IPS-18a (cell line): ENCODE results near the gene WDSUB1.

Experiments used
- H3K27ac ChIP-seq: one replicate; pipeline ENCODE4 v1.5.1; 2013; ENCODE audit warnings: low read length
- H3K27me3 ChIP-seq: one replicate; pipeline ENCODE4 v1.6.1; 2013; ENCODE audit warnings: mild to moderate bottlenecking, low read length; ENCODE audit not compliant: control insufficient read depth, insufficient read depth
- H3K36me3 ChIP-seq: one replicate; pipeline ENCODE4 v1.6.1; 2013; ENCODE audit warnings: low read depth, low read length; ENCODE audit not compliant: control insufficient read depth
- H3K4me1 ChIP-seq: one replicate; pipeline ENCODE4 v1.6.1; 2013; ENCODE audit warnings: low read depth, low read length; ENCODE audit not compliant: control insufficient read depth
- H3K4me3 ChIP-seq: one replicate; pipeline ENCODE4 v1.5.1; 2013; ENCODE audit warnings: low read length
- H3K9ac ChIP-seq: one replicate; pipeline ENCODE4 v1.6.1; 2013; ENCODE audit warnings: mild to moderate bottlenecking, low read length, moderate library complexity
- H3K9me3 ChIP-seq: one replicate; pipeline ENCODE4 v1.6.1; 2013; ENCODE audit warnings: low read depth, low read length; ENCODE audit not compliant: control insufficient read depth

The WDSUB1 gene

DNA sequence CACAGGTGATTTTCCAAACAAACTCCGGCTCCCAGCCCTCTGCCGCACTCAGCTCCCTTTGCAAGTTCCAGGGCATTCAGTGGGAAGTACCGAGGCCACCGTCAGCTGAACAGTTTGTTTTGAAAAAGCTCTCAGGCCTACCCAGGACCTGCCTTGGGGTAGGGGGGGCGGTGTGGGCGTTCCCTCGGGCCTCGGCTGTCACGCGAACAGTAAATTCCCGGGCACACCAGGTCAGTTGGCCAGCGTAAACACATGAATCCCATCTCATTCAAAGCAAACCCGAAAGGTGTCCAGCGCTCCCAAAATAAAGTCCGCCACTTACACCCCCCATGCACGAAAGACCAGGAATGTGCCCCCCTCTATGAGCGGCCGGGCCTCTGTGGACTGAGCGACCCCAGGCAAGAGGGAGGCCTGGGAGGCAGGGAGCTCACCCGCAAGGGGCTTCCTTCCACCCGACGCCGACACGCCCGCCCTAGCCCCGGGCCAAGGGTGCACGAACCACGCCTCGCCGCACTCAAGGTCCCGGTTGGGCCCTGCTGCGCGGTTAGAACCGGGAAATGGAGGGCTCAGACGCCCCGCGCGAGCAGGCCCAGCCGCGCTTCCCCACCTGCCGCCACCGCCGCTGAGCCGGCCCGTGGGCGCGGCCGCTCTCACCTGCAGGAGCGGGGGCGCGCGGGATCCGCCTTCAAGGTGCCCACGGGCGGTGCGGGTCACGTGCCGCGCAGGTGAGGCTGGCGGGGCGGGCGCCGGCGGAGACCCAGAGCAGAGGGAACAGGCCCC, at the start of gene WDSUB1:
WDSUB1 (minus strand) TSS at position 775 of the 780 bp plus-strand sequence. CDS start 3,634 bp downstream, outside the sequence.
- no peaks in the 10 kb centered on the region for H3K27me3 ChIP-seq
- H3K36me3 ChIP-seq, result no peaks in the 10 kb centered on the region
- H3K9me3 ChIP-seq, result no peaks in the 10 kb centered on the region
- H3K27ac ChIP-seq, result peak within 1 kb of the TSS; percentile 93
- peak within 1 kb of the TSS; percentile 88 for H3K4me3 ChIP-seq
- H3K9ac ChIP-seq, result peak within 1 kb of the TSS; percentile 88
- peaks cover 6% of the 10 kb centered on the region for H3K4me1 ChIP-seq

DNA sequence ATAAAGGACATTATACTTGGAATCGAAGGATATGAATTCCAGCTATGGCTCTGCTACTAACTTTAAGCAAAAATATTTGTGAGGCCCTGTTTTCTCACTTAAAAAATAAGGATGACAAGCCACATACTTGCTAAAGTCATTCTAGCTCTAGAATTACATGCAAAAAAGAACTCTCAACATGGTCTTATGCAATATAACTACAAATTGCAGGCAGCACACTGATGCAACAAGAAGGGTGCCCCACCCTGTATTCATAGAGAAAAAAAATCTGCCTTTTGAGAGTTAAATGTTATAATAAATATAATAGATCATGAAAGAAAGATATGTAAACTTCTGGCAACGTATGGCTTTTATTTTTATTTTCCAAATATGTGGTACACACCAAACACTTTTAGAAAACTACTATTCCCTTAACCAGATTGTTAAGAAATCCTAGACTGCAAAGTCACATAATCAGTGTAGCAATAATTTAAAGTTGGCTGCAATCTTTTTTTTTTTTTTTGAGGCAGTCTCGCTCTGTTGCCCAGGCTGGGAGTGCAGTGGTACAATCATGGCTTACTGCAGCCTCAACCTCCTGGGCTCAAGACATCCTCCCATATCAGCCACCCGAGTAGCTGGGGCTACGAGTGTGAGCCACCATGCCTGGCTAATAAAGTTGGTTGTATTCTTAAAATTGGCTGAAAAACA, 40.2 kb upstream of the WDSUB1 start:
- no peak overlapping the region for H3K9ac ChIP-seq
- H3K36me3 ChIP-seq, result peaks cover 15% of the 10 kb centered on the region
- H3K27me3 ChIP-seq, result no peaks in the 10 kb centered on the region
- no peaks in the 10 kb centered on the region for H3K4me1 ChIP-seq
- H3K9me3 ChIP-seq, result no peaks in the 10 kb centered on the region
- no peak overlapping the region for H3K4me3 ChIP-seq
- H3K27ac ChIP-seq, result no peak overlapping the region

- Histone ChIP-seq H3K4me3 (no peak overlapping the region), H3K9me3 (no peaks in the 10 kb centered on the region), H3K9ac (no peak overlapping the region), H3K36me3 (peaks cover 22% of the 10 kb centered on the region), H3K27me3 (no peaks in the 10 kb centered on the region), H3K27ac (no peak overlapping the region), H3K4me1 (no peaks in the 10 kb centered on the region)
These were observed 35.9 kb upstream of the WDSUB1 start for GRCh38 chr2:159322419-159322818.

GRCh38 chr2:159317392-159318088, 31.0 kb upstream of the WDSUB1 start:
- Histone ChIP-seq H3K4me3 (no peak overlapping the region), H3K36me3 (peaks cover 15% of the 10 kb centered on the region), H3K9me3 (no peaks in the 10 kb centered on the region), H3K9ac (no peak overlapping the region), H3K4me1 (no peaks in the 10 kb centered on the region), H3K27me3 (no peaks in the 10 kb centered on the region), H3K27ac (no peak overlapping the region)

DNA sequence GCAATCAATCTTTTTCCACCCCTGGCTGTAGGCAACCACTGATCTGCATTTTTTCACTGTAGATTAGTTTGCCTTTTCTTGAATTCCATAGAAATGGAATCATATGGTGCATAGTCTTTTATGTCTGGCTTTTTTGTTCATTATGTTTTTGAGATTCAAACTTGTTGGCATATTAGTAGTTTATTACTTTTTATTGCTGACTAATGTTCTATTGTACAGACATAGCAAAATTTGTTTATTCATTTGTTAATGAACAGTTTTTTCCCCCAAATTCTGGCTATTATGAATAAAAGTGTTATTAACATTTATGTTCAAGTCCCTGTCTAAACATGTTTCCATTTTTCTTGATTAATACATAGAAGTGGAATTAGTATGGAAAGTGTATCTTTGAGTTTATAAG, 21.4 kb upstream of the WDSUB1 start:
- H3K9ac ChIP-seq, result no peak overlapping the region
- H3K36me3 ChIP-seq, result no peaks in the 10 kb centered on the region
- H3K4me1 ChIP-seq, result no peaks in the 10 kb centered on the region
- no peak overlapping the region for H3K4me3 ChIP-seq
- H3K27me3 ChIP-seq, result no peaks in the 10 kb centered on the region
- no peak overlapping the region for H3K27ac ChIP-seq
- H3K9me3 ChIP-seq, result no peaks in the 10 kb centered on the region

DNA sequence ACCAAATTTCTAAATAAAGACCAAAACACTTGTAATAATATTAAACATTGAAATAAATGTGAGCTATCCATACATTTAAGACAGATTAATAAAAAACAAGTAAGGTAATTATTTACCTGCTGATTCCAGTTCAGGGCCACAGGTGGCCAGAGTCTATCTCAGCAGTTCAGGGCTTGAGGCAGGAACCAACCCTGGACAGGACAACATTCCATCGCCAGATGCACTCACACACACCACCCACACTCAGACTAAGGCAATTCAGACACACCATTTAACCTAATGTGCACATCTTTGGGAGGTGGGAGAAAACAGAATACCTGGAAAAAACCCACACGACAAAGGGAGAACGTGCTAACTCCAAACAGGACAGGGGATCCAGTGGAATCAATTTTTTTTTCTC, 14.1 kb upstream of the WDSUB1 start:
- no peaks in the 10 kb centered on the region for H3K27me3 ChIP-seq
- no peaks in the 10 kb centered on the region for H3K9me3 ChIP-seq
- no peaks in the 10 kb centered on the region for H3K36me3 ChIP-seq
- H3K4me3 ChIP-seq, result no peak overlapping the region
- H3K27ac ChIP-seq, result no peak overlapping the region
- no peak overlapping the region for H3K9ac ChIP-seq
- H3K4me1 ChIP-seq, result no peaks in the 10 kb centered on the region

GRCh38 chr2:159298967-159299366, 12.5 kb upstream of the WDSUB1 start:
- Histone ChIP-seq H3K9ac (no peak overlapping the region), H3K4me3 (no peak overlapping the region), H3K36me3 (no peaks in the 10 kb centered on the region), H3K27ac (no peak overlapping the region), H3K27me3 (no peaks in the 10 kb centered on the region), H3K9me3 (no peaks in the 10 kb centered on the region), H3K4me1 (no peaks in the 10 kb centered on the region)

GRCh38 chr2:159297042-159297707, 10.7 kb upstream of the WDSUB1 start:
- Histone ChIP-seq H3K9me3 (no peaks in the 10 kb centered on the region), H3K9ac (no peak overlapping the region), H3K36me3 (no peaks in the 10 kb centered on the region), H3K4me3 (no peak overlapping the region), H3K27ac (no peak overlapping the region), H3K27me3 (no peaks in the 10 kb centered on the region), H3K4me1 (no peaks in the 10 kb centered on the region)

DNA sequence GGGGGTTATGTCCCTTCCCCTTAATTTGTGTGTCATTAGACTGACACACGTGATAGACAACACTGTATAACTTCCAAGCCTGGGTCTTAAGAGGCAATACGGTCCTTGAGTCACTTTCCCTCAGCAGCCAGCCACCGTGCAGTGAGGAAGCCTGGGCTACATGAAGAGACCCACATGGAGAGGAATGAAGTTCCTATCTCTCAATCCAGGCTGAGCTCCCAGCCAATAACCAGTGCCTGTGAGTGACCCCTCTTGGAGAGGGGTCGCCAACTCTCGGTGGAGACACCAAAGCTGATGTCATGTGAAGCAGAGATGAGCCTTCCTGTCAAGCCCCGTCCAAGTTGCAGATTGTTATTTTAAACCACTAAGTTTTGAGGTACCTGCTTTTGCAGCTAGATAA, 5.7 kb upstream of the WDSUB1 start:
- no peak overlapping the region for H3K27ac ChIP-seq
- peaks cover 6% of the 10 kb centered on the region for H3K4me1 ChIP-seq
- H3K9me3 ChIP-seq, result no peaks in the 10 kb centered on the region
- H3K9ac ChIP-seq, result no peak overlapping the region
- H3K27me3 ChIP-seq, result no peaks in the 10 kb centered on the region
- H3K4me3 ChIP-seq, result no peak overlapping the region
- no peaks in the 10 kb centered on the region for H3K36me3 ChIP-seq

DNA sequence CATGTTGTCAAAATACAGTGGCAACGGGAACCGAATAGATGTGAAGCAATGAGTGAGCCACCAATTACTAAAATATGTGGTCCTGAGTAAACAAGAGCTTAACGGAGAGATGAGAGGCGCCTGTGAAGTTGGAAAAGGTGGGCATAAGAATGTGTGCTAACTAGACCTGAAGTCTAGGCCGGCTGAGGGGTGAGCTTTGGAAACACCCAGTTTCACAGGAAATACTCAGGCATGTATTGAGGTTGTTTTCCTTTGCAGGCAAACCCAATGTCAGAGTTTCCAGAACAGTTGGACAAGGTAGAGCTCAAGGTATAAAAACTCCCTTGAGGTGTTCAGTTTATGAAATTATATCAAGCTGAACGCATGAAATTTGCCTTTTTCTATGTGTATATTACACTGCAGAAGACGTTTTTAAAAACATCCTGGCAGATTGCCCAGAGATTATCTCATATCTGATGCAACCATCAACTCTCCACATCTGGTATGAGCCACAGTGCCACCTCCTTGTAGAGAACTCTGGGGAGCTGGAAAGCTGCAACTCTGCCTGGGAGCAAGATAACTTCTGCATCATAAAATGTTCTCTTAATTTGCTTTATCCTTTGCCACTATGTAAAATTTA, 3.9 kb upstream of the WDSUB1 start:
- no peak overlapping the region for H3K4me3 ChIP-seq
- no peaks in the 10 kb centered on the region for H3K27me3 ChIP-seq
- no peaks in the 10 kb centered on the region for H3K36me3 ChIP-seq
- no peak overlapping the region for H3K27ac ChIP-seq
- H3K4me1 ChIP-seq, result peaks cover 6% of the 10 kb centered on the region
- H3K9ac ChIP-seq, result no peak overlapping the region
- H3K9me3 ChIP-seq, result no peaks in the 10 kb centered on the region

DNA sequence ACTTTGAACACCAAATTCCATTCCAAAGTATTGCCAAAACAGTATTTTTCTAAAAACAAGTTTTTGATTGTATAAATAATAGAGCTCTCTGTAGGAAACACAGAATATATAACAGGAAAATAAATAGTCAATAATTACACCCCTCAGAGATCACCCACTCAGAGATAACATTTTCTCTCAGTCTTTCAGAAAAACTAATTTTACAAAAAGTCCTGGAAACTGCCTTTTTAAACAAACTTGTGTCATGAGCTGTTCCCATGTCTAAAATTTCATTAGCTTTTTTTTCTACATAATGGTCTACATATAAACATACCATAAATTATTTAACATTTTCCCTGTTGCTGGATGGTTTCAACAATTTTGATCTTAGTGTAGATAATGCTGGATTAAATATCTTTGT, 1.2 kb upstream of the WDSUB1 start:
- Histone ChIP-seq H3K27me3 (no peaks in the 10 kb centered on the region), H3K4me3 (peak overlapping the region; percentile 88), H3K9ac (peak overlapping the region; percentile 88), H3K9me3 (no peaks in the 10 kb centered on the region), H3K4me1 (peaks cover 6% of the 10 kb centered on the region), H3K36me3 (no peaks in the 10 kb centered on the region), H3K27ac (peak overlapping the region; percentile 93)
